Smooth muscle cell (in vitro differentiated cells): ENCODE measurements around the gene CHCHD3. TPM values are rescaled to one million over a fixed set of nuclear protein-coding genes. Genes with fewer than 3 reads are reported as not detected.

Source experiments
- DNase-seq: peaks from one replicate; lab custom pipeline; 2025; ENCODE audit not compliant: unreplicated experiment; lab: John Stamatoyannopoulos, UW
- H2AFZ ChIP-seq: fragments of 200-600 bp; sonication (generic); 2 replicates; pipeline ENCODE4 v1.6.0; 2016; ENCODE audit warnings: antibody characterized with exemption, low read depth, mild to moderate bottlenecking
- H3F3A ChIP-seq: fragments of 200-600 bp; sonication (generic); 2 replicates; pipeline ENCODE4 v1.6.0; 2017; ENCODE audit warnings: antibody characterized with exemption, low read depth
- H3K27ac ChIP-seq: fragments of 200-600 bp; sonication (generic); 2 replicates; pipeline ENCODE4 v1.5.1; 2016; ENCODE audit warnings: low read depth, mild to moderate bottlenecking
- H3K27me3 ChIP-seq: fragments of 200-600 bp; sonication (generic); 2 replicates; pipeline ENCODE4 v1.6.1; 2016; ENCODE audit warnings: low read depth, mild to moderate bottlenecking
- H3K36me3 ChIP-seq: fragments of 200-600 bp; sonication (generic); 2 replicates; pipeline ENCODE4 v1.5.1; 2016; ENCODE audit warnings: low read depth
- H3K4me1 ChIP-seq: fragments of 200-600 bp; sonication (generic); 2 replicates; pipeline ENCODE4 v1.5.1; 2016; ENCODE audit warnings: low read depth
- H3K4me2 ChIP-seq: fragments of 200-600 bp; sonication (generic); 2 replicates; pipeline ENCODE4 v1.6.0; 2016; ENCODE audit warnings: mild to moderate bottlenecking
- H3K4me3 ChIP-seq: fragments of 200-600 bp; sonication (generic); 2 replicates; pipeline ENCODE4 v1.5.1; 2016; ENCODE audit warnings: mild to moderate bottlenecking
- H3K79me2 ChIP-seq: fragments of 200-600 bp; sonication (generic); 2 replicates; pipeline ENCODE4 v1.6.0; 2016; ENCODE audit warnings: low read depth, mild to moderate bottlenecking
- H3K9ac ChIP-seq: fragments of 200-600 bp; sonication (generic); 2 replicates; pipeline ENCODE4 v1.6.0; 2016; ENCODE audit warnings: low read depth
- H3K9me3 ChIP-seq: fragments of 200-600 bp; sonication (generic); replicated peaks from 2 replicates; pipeline ENCODE4 v1.5.1; 2016; ENCODE audit warnings: low read depth
- H4K20me1 ChIP-seq: fragments of 200-600 bp; sonication (generic); 2 replicates; pipeline ENCODE4 v1.6.0; 2016; ENCODE audit warnings: low read depth
- CTCF ChIP-seq: fragments of 200-600 bp; sonication (generic); IDR thresholded peaks from 2 replicates; pipeline ENCODE4 v1.5.1; 2017; ENCODE audit warnings: borderline replicate concordance, mild to moderate bottlenecking, antibody characterized with exemption; ENCODE audit not compliant: insufficient read depth, poor library complexity, severe bottlenecking
- WGBS: methylation state at CpG from one replicate; pipeline ENCODE4 v1.1.7; 2016; ENCODE audit warnings: low lambda C conversion rate; 5-methylcytosine and 5-hydroxymethylcytosine counted together
- polyA plus RNA-seq: library from polyadenylated mRNA; unstranded; fragments of >200 nt; fragmentation: Nextera tagmentation; extraction: Ambion mirVana; gene quantifications from 2 replicates; pipeline ENCODE4 v1.2.1, GENCODE V29; 2016
- total RNA-seq: library from RNA; depleted of rRNA; stranded (reverse); fragments of >200 nt; gene quantifications from 2 replicates; pipeline ENCODE4 v1.2.3, GENCODE V29; 2014

CHCHD3 gene
- total and polyA plus RNA-seq, 2 experiments from 2014 or later = 49.8 to 59.2 TPM

GRCh38 chr7:132790104-132790503 is 291.8 kb downstream of the CHCHD3 start:
- WGBS = 97% methylated on average over 2 of the region's 2 CpGs
- no peak for TF ChIP-seq CTCF

GRCh38 chr7:132789281-132789680 is 292.6 kb downstream of the CHCHD3 start:
- H3K27ac ChIP-seq = no peak overlapping the region
- peaks cover 3% of the 10 kb centered on the region for H3F3A ChIP-seq
- DNase-seq = no peak
- no peak overlapping the region for H2AFZ ChIP-seq
- H3K36me3 ChIP-seq = no peaks in the 10 kb centered on the region
- no peaks in the 10 kb centered on the region for H4K20me1 ChIP-seq
- H3K4me1 ChIP-seq = no peaks in the 10 kb centered on the region
- H3K4me3 ChIP-seq = no peak overlapping the region
- H3K9ac ChIP-seq = no peak overlapping the region
- no peaks in the 10 kb centered on the region for H3K79me2 ChIP-seq
- no peaks in the 10 kb centered on the region for H3K27me3 ChIP-seq
- no peak overlapping the region for H3K4me2 ChIP-seq
- TF ChIP-seq CTCF = no peak
- no peaks in the 10 kb centered on the region for H3K9me3 ChIP-seq
- 83% methylated on average over 6 of the region's 6 CpGs for WGBS

More at GRCh38 chr7:132790104-132790503, 291.8 kb downstream of the CHCHD3 start:
- no peaks in the 10 kb centered on the region for H4K20me1 ChIP-seq
- H3K4me1 ChIP-seq = no peaks in the 10 kb centered on the region
- DNase-seq = no peak
- H3K9ac ChIP-seq = no peak overlapping the region
- no peaks in the 10 kb centered on the region for H3K79me2 ChIP-seq
- H3K27me3 ChIP-seq = no peaks in the 10 kb centered on the region
- H3K9me3 ChIP-seq = no peaks in the 10 kb centered on the region
- no peak overlapping the region for H3K4me2 ChIP-seq
- no peak overlapping the region for H2AFZ ChIP-seq
- H3K27ac ChIP-seq = no peak overlapping the region
- H3K36me3 ChIP-seq = no peaks in the 10 kb centered on the region
- H3F3A ChIP-seq = no peaks in the 10 kb centered on the region
- H3K4me3 ChIP-seq = no peak overlapping the region

GRCh38 chr7:132785870-132786269 is 296.0 kb downstream of the CHCHD3 start:
- WGBS = 98% methylated on average over 6 of the region's 6 CpGs

More at GRCh38 chr7:132785870-132786269, 296.0 kb downstream of the CHCHD3 start:
- H3F3A ChIP-seq = peaks cover 3% of the 10 kb centered on the region
- H3K27me3 ChIP-seq = no peaks in the 10 kb centered on the region
- H3K9me3 ChIP-seq = no peaks in the 10 kb centered on the region
- H3K4me3 ChIP-seq = no peak overlapping the region
- H3K4me1 ChIP-seq = no peaks in the 10 kb centered on the region
- no peaks in the 10 kb centered on the region for H3K79me2 ChIP-seq
- H4K20me1 ChIP-seq = no peaks in the 10 kb centered on the region
- H3K27ac ChIP-seq = no peak overlapping the region
- no peak overlapping the region for H2AFZ ChIP-seq
- no peak for TF ChIP-seq CTCF
- H3K36me3 ChIP-seq = no peaks in the 10 kb centered on the region
- no peak overlapping the region for H3K9ac ChIP-seq
- no peak overlapping the region for H3K4me2 ChIP-seq
- DNase-seq = no peak
